Measurements from ENCODE around the gene ANKRD9.

- TF ChIP-seq YY1 (IDR thresholded peaks at IDR 0.05; ENCODE audit: low read depth): no peak
- no peak for TF ChIP-seq MAX (IDR thresholded peaks at IDR 0.05)
- no peak for TF ChIP-seq TEAD4 (IDR thresholded peaks at IDR 0.05)
- no peak for TF ChIP-seq REST (IDR thresholded peaks at IDR 0.05; ENCODE audit: low read depth)
- no peak for TF ChIP-seq EGR1 (IDR thresholded peaks at IDR 0.05)
- no peak for TF ChIP-seq CEBPB (IDR thresholded peaks at IDR 0.05)
- no peak for TF ChIP-seq NFIC (IDR thresholded peaks at IDR 0.05)
- TF ChIP-seq EP300 (IDR thresholded peaks at IDR 0.05; ENCODE audit: borderline replicate concordance): no peak
Observed at GRCh38 chr14:102491786-102492530, 17.6 kb downstream of the ANKRD9 start.

Data from Ishikawa (cell line).